HL-60 (cell line): ENCODE results near the gene OPTN.

ENCODE experiments used
- DNase-seq, 2 experiments: peaks; one replicate each; pipeline ENCODE4 v3.0.0-alpha.2; 2010 to 2020; ENCODE audit warnings: low read depth in 1 of 2, low spot score in 1 of 2
- H3K27ac ChIP-seq: fragments of 250-450 bp; sonication (Bioruptor Pico); replicated peaks from 2 replicates; pipeline ENCODE4 v1.5.1; 2020; ENCODE audit warnings: mild to moderate bottlenecking, moderate library complexity
- H3K27me3 ChIP-seq: fragments of 250-450 bp; sonication (Bioruptor Pico); 2 replicates; pipeline ENCODE4 v1.5.1; 2021; ENCODE audit warnings: mild to moderate bottlenecking, moderate library complexity; ENCODE audit not compliant: insufficient read depth, poor library complexity, severe bottlenecking
- H3K4me3 ChIP-seq: replicated peaks from 2 replicates; pipeline ENCODE4 v1.5.1; 2011; ENCODE audit warnings: mild to moderate bottlenecking, control low read depth, low read length; ENCODE audit not compliant: insufficient read depth
- CTCF ChIP-seq: IDR thresholded peaks from one replicate; pipeline ENCODE4 v1.5.1; 2011; ENCODE audit warnings: low read length, control low read depth, inconsistent platforms; ENCODE audit not compliant: insufficient read depth
- GABPA ChIP-seq: IDR thresholded peaks from 2 replicates; pipeline ENCODE4 v1.6.1; 2012; ENCODE audit warnings: low read depth
- POLR2AphosphoS5 ChIP-seq: IDR thresholded peaks from 2 replicates; pipeline ENCODE4 v1.6.1; 2012; ENCODE audit warnings: low read depth
- REST ChIP-seq: IDR thresholded peaks from 2 replicates; pipeline ENCODE4 v1.6.1; 2012; ENCODE audit warnings: low read depth; ENCODE audit not compliant: insufficient replicate concordance
- SPI1 ChIP-seq: IDR thresholded peaks from 2 replicates; pipeline ENCODE4 v1.6.1; 2012; ENCODE audit warnings: low read depth, mild to moderate bottlenecking, borderline replicate concordance

The OPTN gene

GRCh38 chr10:13118784-13119410, 18.9 kb downstream of the OPTN start:
- no peak overlapping the region for H3K4me3 ChIP-seq
- H3K27ac ChIP-seq, result no peak overlapping the region
- DNase-seq, result no peak
- H3K27me3 ChIP-seq, result no peaks in the 10 kb centered on the region
- TF ChIP-seq GABPA (no peak), POLR2AphosphoS5 (no peak), SPI1 (no peak), REST (no peak), CTCF (no peak)

GRCh38 chr10:13120786-13121499, 21.0 kb downstream of the OPTN start:
- TF ChIP-seq POLR2AphosphoS5 (no peak), GABPA (no peak), REST (no peak), CTCF (no peak), SPI1 (no peak)
- no peak for DNase-seq
- no peak overlapping the region for H3K4me3 ChIP-seq
- H3K27ac ChIP-seq, result no peak overlapping the region
- no peaks in the 10 kb centered on the region for H3K27me3 ChIP-seq

GRCh38 chr10:13121500-13121854, 21.5 kb downstream of the OPTN start:
- Histone ChIP-seq H3K27me3 (no peaks in the 10 kb centered on the region), H3K4me3 (no peak overlapping the region), H3K27ac (no peak overlapping the region)
- DNase-seq, result no peak
- no peak for TF ChIP-seq CTCF

- Histone ChIP-seq H3K27ac (no peak overlapping the region), H3K27me3 (no peaks in the 10 kb centered on the region), H3K4me3 (no peak overlapping the region)
- TF ChIP-seq POLR2AphosphoS5, result no peak
- TF ChIP-seq REST, result no peak
- no peak for TF ChIP-seq GABPA
- no peak for TF ChIP-seq SPI1
- no peak for TF ChIP-seq CTCF
- no peak for DNase-seq
These were observed 36.7 kb downstream of the OPTN start for GRCh38 chr10:13136651-13137050.
